GM12801 (cell line): ENCODE data around the gene DDX49.

Experiments
- TF ChIP-seq, protein P1 (sequence below): IDR thresholded peaks from one replicate; pipeline ENCODE4 v1.5.1; 2011; ENCODE audit warnings: control low read depth; ENCODE audit not compliant: insufficient read length; ENCODE audit errors: extremely low read depth

Gene DDX49

GRCh38 chr19:18878058-18878797 is 41.3 kb upstream of the DDX49 start:
- TF ChIP-seq, protein P1, sequence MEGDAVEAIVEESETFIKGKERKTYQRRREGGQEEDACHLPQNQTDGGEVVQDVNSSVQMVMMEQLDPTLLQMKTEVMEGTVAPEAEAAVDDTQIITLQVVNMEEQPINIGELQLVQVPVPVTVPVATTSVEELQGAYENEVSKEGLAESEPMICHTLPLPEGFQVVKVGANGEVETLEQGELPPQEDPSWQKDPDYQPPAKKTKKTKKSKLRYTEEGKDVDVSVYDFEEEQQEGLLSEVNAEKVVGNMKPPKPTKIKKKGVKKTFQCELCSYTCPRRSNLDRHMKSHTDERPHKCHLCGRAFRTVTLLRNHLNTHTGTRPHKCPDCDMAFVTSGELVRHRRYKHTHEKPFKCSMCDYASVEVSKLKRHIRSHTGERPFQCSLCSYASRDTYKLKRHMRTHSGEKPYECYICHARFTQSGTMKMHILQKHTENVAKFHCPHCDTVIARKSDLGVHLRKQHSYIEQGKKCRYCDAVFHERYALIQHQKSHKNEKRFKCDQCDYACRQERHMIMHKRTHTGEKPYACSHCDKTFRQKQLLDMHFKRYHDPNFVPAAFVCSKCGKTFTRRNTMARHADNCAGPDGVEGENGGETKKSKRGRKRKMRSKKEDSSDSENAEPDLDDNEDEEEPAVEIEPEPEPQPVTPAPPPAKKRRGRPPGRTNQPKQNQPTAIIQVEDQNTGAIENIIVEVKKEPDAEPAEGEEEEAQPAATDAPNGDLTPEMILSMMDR = no peak

- TF ChIP-seq, protein P1 = no peak
Observed at GRCh38 chr19:18878858-18879578, 40.5 kb upstream of the DDX49 start.

DNA sequence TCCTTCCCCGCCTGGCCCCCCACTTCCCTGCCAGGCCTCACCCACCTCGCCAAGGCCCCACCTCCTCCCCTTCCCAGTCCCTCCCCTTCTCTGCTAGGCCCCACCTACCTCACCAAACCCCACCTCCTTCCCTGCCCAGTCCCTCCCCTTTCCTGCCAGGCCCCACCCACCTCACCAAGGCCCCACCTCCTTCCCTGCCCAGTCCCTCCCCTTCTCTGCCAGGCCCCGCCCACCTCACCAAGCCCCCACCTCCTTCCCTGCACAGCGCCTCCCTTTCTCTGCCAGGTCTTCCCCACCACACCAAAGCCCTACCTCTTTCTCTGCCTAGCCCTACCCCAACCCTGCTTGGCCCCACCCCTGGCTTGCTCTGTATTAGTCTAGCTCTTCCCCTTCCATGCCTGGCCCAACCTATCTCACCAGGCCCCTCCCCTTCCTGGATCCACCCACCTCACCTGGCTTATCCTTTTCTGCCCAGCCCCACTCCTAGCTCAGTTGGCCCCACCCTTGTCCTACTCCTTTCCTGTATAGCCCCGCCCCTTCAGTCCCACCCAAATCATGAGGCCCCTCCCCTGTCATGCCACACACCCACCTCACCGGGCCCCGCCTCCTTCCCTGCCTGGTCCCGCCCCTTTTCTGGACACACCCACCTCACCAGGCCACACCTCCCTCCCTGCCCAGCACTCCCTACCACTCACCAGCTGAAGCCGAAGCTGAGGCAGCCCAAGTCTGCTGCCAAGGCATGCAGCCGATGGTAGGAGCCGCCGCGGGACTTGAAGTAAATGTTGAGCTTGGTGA is 39.7 kb upstream of the DDX49 start:
- TF ChIP-seq, protein P1 = no peak

DNA sequence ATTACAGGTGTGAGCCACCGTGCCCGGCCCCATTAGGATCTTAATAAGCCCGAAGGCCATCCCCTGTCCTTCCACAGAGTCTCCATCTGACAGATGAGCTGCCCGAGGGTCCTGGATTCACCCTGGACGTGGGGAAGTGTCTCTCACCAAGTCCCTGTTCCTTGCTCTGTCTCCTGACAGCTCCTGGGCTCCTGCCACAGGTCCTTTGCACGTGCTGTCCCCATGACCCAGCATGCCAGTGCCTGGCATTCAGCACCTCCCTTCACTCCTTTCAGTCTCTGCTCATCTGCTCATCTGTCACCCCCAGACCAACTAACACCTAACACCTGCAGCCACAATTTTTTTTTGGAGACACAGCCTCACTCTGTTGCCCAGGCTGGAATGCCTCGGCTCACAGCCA is 38.0 kb upstream of the DDX49 start:
- TF ChIP-seq, protein P1 = no peak

DNA sequence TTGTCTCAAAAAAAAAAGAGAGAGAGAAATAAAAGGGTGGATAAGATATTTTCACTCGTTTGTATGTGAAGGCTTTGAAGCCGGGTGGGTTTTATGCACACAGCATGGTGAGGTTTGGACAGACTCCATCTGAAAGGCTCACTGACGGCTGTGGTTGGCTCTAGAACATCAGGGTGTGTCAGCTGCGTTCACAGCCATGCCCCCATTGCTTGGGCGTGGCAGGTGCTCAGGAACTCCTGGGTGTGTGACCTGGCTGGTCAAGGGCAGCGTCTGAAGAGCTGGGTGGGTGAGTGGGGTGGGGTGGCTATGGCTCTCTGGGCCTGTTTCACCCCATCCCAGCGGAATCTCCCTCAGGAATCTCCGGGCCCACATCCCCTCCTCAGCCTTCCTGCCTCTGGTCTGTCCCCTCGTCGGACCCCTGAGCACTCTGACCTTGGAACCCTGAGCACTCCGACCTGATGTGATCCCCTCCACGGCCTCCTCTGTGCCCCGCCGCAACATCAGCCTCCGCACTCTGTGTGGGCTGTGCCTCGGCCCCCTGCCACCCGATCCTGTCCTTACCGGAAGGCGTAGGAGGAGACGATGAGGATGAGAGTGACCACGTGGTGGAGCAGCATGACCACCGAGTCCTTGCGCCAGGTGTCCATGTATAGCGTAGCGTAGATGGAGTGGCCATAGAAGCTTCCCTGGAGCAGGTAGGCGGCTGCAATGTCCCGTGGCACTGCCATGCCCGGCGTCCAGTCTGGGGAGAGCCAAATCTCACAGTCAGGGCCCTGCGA is 35.8 kb upstream of the DDX49 start:
- TF ChIP-seq, protein P1 = no peak

GRCh38 chr19:18886972-18887371 is 32.5 kb upstream of the DDX49 start:
- TF ChIP-seq, protein P1 = no peak
